ENCODE results near the gene TSC22D4. TPM values are rescaled to one million over a fixed set of nuclear protein-coding genes. Genes with fewer than 3 reads are reported as not detected.

Gene TSC22D4
- total RNA-seq, 2 experiments from 2014 or later = 92.6 to 94.2 TPM

- ATAC-seq (no peak), DNase-seq (peak; percentile 32)
- CTCF ChIA-PET = interaction anchor here (0.8 to 9.3 kb wide), 15 partner anchors 9 to 228 kb away, joined by 3 to 75 read pairs (median 4); partner anchors contain the start of genes MOSPD3, POP7 and SPACDR
- Mint-ChIP-seq H3K27ac (peak overlapping the region; percentile 95), H3K4me1 (ENCODE audit: low read depth) (peaks cover 51% of the 10 kb centered on the region), H3K4me3 (peak overlapping the region; percentile 94), H3K9me3 (no peaks in the 10 kb centered on the region), H3K36me3 (ENCODE audit: low read depth) (peaks cover 42% of the 10 kb centered on the region), H3K27me3 (no peaks in the 10 kb centered on the region)
- POLR2A ChIA-PET = interaction anchor here (0.6 to 2.1 kb wide), 13 partner anchors 12 to 353 kb away, joined by 3 to 7 read pairs (median 3); partner anchors contain the start of gene MOSPD3
- intact Hi-C loops (cut with micrococcal nuclease) = loop anchor here (5.0 to 10.0 kb wide), 2 partner anchors 69 to 217 kb away; partner anchors contain the start of gene GIGYF1
- TF ChIP-seq CTCF (IDR thresholded peaks at IDR 0.05) = no peak
Measured at GRCh38 chr7:100477871-100478267, 1.1 kb downstream of the TSC22D4 start.

GRCh38 chr7:100476903-100477870 is 1.8 kb downstream of the TSC22D4 start:
- peak; percentile 59 for TF ChIP-seq CTCF (IDR thresholded peaks at IDR 0.05)
- intact Hi-C loops (cut with micrococcal nuclease) = loop anchor here (5.0 to 10.0 kb wide), 2 partner anchors 70 to 218 kb away; partner anchors contain the start of gene GIGYF1
- Mint-ChIP-seq H3K36me3 (ENCODE audit: low read depth) (peaks cover 42% of the 10 kb centered on the region), H3K4me1 (ENCODE audit: low read depth) (peaks cover 49% of the 10 kb centered on the region), H3K27ac (peak overlapping the region; percentile 93), H3K9me3 (no peaks in the 10 kb centered on the region), H3K27me3 (no peaks in the 10 kb centered on the region), H3K4me3 (peak overlapping the region; percentile 94)
- DNase-seq = peak; percentile 84
- CTCF ChIA-PET = interaction anchor here (0.8 to 9.3 kb wide), 14 partner anchors 8 to 108 kb away, joined by 3 to 75 read pairs (median 4); partner anchors contain the start of gene SPACDR
- POLR2A ChIA-PET = interaction anchor here (0.6 to 2.1 kb wide), 15 partner anchors 12 to 352 kb away, joined by 3 to 7 read pairs (median 3); partner anchors contain the start of genes MEPCE, MOSPD3 and PPP1R35
- ATAC-seq = peak; percentile 35

DNA sequence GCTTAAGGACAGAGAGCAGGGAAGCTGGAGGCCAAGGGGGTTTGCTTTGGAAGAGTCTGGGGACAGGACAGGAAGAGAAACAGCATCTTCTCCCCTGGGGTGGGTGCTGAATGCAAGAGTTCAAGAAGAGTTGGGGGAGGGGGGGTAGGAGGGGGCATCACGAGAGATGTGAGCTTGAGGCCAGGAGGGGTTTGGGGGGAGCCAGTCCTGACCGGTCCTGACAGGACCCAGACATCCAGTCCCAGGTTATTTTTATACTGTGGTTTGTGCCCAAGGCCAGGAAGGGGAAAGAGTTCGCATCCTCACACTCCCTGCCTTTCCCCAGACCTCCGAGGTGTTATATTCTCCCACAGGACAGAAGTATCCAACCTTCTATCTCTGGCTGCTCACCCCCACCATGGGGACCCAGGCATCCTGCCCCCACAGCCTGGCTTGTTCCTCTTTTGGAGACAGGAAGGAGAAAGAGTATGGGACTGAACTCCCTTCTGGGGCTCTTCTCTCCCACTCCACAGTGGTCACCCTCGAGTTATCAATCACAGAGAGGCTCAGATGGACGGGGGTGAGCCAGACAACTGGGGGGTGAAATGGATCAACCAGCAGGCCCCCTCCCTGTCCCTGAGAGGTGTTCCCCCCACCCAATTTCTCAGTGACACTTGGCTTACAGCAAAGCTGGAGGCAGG is 2.8 kb downstream of the TSC22D4 start:
- Mint-ChIP-seq H3K27ac (peak overlapping the region; percentile 93), H3K9me3 (no peaks in the 10 kb centered on the region), H3K4me1 (ENCODE audit: low read depth) (peaks cover 49% of the 10 kb centered on the region), H3K4me3 (peak overlapping the region; percentile 94), H3K36me3 (ENCODE audit: low read depth) (peaks cover 47% of the 10 kb centered on the region), H3K27me3 (no peaks in the 10 kb centered on the region)
- DNase-seq = no peak
- no peak for TF ChIP-seq CTCF (IDR thresholded peaks at IDR 0.05)
- intact Hi-C loops (cut with micrococcal nuclease) = loop anchor here (5.0 to 10.0 kb wide), 2 partner anchors 71 to 219 kb away; partner anchors contain the start of gene GIGYF1
- no peak for ATAC-seq
- CTCF ChIA-PET = interaction anchor here (1.2 to 9.3 kb wide), 7 partner anchors 21 to 88 kb away, joined by 3 to 75 read pairs (median 7); no protein-coding TSS in a partner anchor
- POLR2A ChIA-PET = interaction anchor here (0.6 to 1.0 kb wide), 2 partner anchors 18 to 1532 kb away, joined by 4 to 5 read pairs; no protein-coding TSS in a partner anchor

DNA sequence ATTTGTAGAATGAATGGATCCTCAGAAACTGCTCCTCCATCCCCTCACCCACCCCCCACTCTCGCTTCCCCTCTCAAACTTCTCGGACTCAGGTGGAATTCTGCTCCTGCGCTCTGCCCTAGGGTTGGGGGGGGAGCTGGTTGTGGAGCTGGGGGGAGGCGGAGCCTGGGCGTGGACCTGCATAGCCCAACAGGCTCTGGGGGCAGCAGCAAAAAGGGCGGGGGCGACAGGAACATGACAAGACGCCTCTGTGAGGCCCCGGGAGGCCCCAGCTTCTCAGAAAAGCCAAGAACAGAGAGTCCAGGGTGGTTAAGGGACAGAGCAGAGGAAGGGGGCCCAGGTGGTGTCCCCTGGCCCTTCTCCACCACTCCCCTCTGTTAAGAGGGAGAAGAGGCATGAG is 3.5 kb downstream of the TSC22D4 start:
- intact Hi-C loops (cut with micrococcal nuclease) = loop anchor here (5.0 to 10.0 kb wide), 2 partner anchors 72 to 219 kb away; partner anchors contain the start of gene GIGYF1
- POLR2A ChIA-PET = interaction anchor here (0.6 to 1.0 kb wide), 2 partner anchors 18 to 1531 kb away, joined by 4 to 5 read pairs; no protein-coding TSS in a partner anchor

More for the DNA sequence above, 3.5 kb downstream of the TSC22D4 start:
- H3K4me1 Mint-ChIP-seq (ENCODE audit: low read depth) = peaks cover 52% of the 10 kb centered on the region
- peaks cover 49% of the 10 kb centered on the region for H3K36me3 Mint-ChIP-seq (ENCODE audit: low read depth)
- peak overlapping the region; percentile 94 for H3K4me3 Mint-ChIP-seq
- ATAC-seq (no peak), DNase-seq (peak; percentile 77)
- H3K27me3 Mint-ChIP-seq = no peaks in the 10 kb centered on the region
- H3K9me3 Mint-ChIP-seq = no peaks in the 10 kb centered on the region
- peak overlapping the region; percentile 93 for H3K27ac Mint-ChIP-seq
- CTCF ChIA-PET = interaction anchor here (1.0 to 9.3 kb wide), 6 partner anchors 25 to 215 kb away, joined by 3 to 75 read pairs (median 6); no protein-coding TSS in a partner anchor
- no peak for TF ChIP-seq CTCF (IDR thresholded peaks at IDR 0.05)

Measured in activated CD8-positive, alpha-beta T cell treated with anti-CD3 and anti-CD28 coated beads for 36 hours (primary cell).